Iris pigment epithelial cell (primary cell): ENCODE data around the gene ASIC3.
"Not testable (repeated sequence)": the region's sequence is repeated elsewhere in the genome, so short reads cannot be mapped to it uniquely, and the experiment has no call there.

Experiments
- DNase-seq: peaks from one replicate; pipeline ENCODE4 v3.0.0-alpha.2; 2011; ENCODE audit warnings: low read depth

Gene ASIC3

DNA sequence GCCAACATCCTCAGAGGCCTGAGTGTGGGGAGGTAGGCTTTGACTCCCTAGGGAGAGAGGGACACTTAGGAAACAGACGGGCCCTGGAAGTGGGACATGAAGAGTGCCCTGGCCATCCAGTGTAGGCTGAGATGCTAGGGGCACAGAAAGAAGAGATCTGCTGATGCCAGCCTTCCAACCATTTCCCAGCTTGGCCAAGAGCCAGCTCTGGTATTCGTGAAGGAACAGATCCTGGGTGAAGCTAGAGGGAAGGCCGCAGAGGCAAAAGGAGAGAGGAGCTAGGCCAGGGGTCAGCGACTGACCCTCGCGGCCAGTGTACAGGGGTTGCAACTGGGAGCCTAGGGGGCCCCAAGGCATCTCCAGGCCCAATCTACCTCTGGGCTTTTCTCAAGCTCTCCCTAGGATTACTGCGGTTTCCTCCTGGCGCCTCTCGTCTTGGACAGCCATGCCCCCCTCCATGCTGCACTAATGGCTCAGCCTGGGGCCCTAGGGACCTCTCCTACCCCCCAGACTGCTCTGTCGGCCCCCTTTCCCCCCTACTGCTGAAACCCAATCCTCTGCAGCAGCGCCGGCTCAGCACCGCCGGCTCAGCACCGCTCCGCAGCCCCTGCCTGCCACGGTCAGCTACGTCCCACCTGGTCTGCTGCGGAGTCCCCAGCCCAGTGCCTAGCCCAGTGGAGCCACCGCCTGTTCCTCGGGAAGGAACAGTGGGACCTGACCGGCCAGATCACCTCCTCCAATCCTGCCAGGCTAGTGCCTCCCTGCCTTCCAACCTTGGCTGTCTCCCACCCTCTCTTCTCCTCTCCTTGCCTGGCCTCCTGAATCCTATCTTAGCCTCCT, at the start of gene ASIC3:
TSS of gene ASIC3 (plus strand) at position 556 of the 840 bp plus-strand sequence. CDS start 355 bp downstream, outside the sequence.
- no peak for DNase-seq

DNA sequence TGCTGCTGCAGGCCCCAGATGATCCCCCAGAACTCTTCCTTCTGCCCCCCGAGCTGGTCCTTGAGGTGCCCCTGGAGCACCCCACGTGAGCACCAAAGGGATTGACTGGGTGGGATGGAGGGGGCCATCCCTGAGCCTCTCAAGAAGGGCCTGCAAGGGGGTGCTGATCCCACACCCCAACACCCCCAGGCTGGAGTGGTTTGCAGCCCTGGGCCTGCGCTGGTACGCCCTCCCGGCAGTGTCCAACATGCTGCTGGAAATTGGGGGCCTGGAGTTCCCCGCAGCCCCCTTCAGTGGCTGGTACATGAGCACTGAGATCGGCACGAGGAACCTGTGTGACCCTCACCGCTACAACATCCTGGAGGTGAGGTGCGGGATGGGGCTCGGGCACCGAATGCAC, 49.3 kb upstream of the ASIC3 start:
- DNase-seq, result no peak

DNA sequence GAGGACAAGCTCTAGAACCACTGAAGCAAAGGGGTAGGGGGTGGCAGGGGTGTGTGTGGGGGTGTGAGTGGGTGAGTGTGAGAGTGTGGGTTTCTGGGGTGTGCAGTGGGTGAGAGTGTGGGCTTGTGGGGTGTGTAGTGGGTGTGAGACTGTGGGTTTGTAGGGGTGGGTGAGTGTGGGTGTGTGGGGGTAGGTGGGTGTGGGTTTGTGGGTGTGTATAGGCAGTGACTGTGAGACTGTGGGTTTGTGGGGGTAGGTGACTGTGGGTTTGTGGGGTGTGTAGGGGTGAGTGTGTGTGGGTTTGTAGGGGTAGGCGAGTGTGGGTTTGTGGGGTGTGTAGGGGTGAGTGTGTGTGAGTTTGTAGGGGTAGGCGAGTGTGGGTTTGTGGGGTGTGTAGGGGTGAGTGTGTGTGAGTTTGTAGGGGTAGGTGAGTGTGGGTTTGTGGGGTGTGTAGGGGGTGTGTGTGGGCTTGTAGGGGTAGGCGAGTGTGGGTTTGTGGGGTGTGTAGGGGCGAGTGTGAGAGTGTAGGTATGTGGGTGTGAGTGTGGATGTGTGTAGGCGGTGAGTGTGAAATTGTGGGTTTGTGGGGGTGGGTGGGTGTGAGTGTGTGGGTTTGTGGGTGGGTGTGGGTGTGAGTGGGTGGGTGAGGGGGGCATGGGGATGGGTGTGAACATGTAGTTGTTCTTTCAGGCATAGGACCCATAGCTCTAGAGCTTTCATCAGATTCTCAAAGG, 48.7 kb upstream of the ASIC3 start:
- DNase-seq, result no peak

- DNase-seq, result no peak
Measured at GRCh38 chr7:151000897-151001495, 47.3 kb upstream of the ASIC3 start.

DNA sequence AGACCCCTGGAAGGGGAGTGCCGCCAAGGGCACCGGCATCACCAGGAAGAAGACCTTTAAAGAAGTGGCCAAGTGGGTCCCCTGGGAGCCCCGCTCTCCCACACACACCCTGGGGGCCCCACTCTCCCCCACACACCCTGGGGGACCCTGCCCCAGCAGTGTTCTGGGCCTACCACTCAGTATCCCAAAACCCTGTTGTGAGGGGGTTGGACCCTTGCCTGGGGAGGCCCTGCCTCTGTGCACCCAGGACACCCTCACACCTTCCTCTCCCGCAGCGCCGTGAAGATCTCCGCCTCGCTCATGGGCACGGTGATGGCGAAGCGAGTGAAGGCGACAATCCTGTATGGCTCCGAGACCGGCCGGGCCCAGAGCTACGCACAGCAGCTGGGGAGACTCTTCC, 46.8 kb upstream of the ASIC3 start:
- DNase-seq, result no peak

- no peak for DNase-seq
Measured at GRCh38 chr7:151003572-151003971, 44.8 kb upstream of the ASIC3 start.

- no peak for DNase-seq
Measured at GRCh38 chr7:151005566-151005965, 42.8 kb upstream of the ASIC3 start.

DNA sequence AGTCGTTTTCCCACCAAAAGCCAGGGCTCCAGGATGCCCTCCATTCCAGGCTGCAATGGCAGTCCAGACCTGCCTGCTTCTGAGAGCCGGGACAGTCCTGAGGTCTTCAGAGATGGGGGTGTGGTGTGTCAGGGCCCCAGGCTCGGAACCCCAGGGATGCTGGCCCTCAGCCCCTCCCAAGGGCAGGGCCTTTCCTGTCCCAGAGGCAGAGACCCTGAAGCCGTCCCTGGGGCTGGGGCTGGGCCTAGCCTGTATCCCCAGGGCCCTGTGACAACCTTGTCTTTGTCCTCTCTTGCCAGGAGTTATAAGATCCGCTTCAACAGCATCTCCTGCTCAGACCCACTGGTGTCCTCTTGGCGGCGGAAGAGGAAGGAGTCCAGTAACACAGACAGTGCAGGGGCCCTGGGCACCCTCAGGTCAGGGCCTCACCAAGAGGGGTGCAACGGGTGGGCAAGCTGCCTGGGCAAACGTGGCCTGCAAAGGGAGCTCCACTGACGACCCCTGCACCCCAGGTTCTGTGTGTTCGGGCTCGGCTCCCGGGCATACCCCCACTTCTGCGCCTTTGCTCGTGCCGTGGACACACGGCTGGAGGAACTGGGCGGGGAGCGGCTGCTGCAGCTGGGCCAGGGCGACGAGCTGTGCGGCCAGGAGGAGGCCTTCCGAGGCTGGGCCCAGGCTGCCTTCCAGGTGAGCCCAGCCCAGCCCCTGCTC, 41.6 kb upstream of the ASIC3 start:
- no peak for DNase-seq

DNA sequence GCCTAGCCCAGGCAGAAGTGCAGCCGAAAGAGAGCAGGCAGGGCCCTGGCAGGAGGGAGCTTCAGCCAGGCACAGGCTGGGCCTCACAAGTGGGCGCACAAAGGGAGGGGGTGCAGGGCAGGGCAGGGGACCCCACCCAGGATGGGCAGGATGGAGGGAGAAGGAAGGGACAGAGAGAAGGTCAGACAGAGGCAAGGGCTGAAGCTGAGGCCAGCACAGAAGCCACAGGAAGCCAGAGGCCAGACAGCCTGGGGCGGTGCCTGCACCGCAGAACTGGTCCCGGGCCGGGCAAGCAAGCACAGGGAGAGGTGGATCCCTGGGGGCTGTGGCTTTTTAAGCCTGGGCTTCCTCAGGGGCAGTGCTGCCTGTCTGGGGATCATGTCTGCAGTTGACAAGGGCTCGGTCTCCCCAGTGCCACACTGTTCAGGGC, 40.8 kb upstream of the ASIC3 start:
- DNase-seq, result no peak

DNA sequence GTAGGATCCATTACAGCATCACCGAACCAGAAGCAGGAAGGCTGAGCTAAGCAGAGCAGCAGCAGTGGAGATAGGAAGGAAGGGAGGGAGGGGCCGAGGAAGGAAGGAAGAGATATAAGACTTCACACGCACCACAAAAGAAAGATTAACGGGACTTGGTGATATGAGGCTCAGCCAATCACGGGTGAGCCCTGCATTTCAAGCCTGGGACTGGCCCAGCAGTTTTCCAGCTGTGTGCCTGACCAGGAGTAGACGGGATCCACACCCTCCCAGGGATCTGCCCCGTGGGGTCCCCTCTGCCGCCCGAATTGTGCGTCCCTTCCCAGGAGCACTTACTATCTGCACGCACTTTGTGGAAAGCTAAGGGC, 40.2 kb upstream of the ASIC3 start:
- DNase-seq, result no peak

DNA sequence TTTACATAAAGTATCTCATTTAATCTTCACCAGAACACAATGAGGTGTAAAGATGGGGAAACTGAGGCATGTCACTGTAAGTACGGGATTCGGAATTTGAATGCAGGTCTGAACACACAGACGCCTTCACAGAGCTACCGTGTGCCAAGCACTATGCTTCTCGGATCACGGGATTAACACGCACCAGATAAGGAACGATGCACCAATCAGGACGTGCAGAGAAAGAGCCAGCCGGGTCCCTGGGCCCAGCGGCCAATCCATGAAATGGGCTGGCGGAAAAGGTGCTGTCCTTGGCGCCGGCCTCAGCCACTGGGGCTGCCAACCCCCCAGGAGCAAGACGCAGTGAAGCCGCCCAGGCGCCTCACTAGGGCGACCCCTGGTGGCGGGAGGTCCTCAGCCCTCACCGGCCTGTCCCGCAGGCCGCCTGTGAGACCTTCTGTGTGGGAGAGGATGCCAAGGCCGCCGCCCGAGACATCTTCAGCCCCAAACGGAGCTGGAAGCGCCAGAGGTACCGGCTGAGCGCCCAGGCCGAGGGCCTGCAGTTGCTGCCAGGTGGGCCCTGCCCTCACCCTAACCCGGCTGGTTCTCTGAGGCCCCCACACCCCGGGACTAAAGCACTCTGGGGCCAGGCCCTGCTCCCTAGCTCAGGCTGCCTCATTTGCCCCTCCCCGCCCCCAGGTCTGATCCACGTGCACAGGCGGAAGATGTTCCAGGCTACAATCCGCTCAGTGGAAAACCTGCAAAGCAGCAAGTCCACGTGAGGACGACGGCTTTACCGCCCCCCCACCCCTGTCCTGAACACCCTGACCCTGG, 39.6 kb upstream of the ASIC3 start:
- DNase-seq, result no peak

DNA sequence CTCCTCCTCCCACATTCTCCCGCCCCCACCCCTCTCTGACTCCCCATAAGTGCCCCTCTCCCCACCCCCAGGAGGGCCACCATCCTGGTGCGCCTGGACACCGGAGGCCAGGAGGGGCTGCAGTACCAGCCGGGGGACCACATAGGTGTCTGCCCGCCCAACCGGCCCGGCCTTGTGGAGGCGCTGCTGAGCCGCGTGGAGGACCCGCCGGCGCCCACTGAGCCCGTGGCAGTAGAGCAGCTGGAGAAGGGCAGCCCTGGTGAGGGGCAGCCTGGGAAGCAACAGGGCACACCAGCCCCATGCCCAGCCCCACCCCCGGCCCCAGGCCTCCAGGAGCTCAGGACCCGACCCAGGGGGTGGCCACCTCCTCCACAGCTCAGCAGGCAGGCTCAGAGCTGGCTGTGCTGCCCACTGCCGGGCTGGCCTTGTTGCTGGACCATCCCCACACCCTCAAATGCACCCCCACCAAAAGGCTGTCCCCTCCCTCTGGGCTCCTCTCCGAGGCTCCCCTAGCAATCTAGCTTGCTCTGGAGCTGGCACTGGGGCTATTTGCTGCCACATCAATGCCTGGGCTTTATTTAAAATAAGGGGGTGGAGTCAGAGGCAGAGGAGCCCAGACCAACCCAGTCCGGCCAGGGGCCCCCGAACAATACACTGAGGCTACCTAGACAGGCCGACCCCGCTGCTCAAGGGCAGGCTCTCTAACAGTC, 38.8 kb upstream of the ASIC3 start:
- DNase-seq, result no peak

- no peak for DNase-seq
Measured at GRCh38 chr7:151010037-151010306, 38.4 kb upstream of the ASIC3 start.

DNA sequence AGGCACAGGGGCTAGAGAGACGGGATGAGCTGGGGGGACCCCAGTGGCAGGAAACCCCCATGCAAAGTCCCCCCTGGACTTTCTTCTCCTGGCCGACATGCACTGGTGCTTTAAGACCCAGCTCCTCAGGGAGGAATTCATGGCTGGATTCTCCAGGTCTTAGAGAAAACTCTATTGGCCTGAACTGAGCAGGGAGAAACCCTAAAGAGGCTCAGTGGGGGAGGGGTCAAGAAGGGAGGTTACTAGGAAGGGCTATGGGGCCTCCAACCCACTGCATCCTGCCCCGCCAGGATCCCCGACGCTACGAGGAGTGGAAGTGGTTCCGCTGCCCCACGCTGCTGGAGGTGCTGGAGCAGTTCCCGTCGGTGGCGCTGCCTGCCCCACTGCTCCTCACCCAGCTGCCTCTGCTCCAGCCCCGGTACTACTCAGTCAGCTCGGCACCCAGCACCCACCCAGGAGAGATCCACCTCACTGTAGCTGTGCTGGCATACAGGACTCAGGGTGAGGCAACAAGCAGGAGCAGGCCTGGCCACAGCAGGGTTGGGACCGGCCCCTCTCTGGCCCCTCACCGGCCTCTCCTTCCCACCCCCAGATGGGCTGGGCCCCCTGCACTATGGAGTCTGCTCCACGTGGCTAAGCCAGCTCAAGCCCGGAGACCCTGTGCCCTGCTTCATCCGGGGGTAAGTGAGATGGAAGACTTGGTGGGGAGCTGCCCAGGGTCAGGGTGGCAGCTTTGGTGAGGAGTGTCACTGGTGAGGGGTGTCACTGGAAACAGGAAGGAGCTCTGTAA, 37.8 kb upstream of the ASIC3 start:
- no peak for DNase-seq

- DNase-seq, result no peak
Measured at GRCh38 chr7:151011097-151011409, 37.3 kb upstream of the ASIC3 start.

DNA sequence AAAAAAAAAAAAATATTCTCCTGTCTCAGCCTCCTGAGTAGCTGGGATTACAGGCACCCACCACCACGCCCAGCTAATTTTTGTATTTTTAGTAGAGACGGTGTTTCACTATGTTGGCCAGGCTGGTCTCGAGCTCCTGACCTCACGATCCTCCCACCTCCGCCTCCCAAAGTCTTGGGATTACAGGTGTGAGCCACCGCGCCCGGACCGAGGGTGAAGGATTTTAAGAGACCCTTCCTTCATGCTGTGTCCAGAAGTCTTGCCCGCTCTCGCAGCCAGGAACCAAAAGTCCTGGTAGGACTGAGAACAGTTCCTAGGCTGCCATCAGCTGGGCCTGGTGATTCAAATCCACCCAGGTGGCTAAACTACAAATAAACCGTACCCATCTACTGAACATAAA, 36.7 kb upstream of the ASIC3 start:
- DNase-seq, result not testable (repeated sequence)

DNA sequence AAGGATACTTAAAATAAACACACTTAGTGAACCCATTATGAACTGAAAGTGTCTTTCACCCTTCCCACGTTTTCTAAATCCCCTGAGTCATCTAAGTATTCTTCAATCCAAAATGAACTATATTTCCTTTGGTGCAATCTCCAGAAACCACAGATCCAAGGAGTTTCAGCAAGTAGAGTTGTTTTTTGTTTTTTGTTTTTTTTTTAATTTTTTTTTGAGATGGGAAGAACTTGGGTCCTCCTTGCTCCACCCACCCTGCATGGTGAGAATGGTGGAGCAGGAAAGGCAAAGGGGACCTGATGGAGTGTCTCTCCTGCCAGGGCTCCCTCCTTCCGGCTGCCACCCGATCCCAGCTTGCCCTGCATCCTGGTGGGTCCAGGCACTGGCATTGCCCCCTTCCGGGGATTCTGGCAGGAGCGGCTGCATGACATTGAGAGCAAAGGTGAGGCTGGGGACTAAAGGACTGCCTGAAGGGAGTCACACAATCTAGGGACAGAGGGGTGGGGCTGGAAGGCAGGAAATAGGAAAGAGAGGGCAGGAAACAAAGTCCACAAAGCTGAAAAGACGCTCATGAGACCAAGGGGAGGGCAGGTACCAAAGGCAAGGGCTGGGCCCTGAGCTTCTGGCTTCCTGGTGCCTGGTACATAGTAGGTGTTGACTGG, 36.2 kb upstream of the ASIC3 start:
- no peak for DNase-seq

GRCh38 chr7:151012911-151013347, 35.4 kb upstream of the ASIC3 start:
- no peak for DNase-seq

DNA sequence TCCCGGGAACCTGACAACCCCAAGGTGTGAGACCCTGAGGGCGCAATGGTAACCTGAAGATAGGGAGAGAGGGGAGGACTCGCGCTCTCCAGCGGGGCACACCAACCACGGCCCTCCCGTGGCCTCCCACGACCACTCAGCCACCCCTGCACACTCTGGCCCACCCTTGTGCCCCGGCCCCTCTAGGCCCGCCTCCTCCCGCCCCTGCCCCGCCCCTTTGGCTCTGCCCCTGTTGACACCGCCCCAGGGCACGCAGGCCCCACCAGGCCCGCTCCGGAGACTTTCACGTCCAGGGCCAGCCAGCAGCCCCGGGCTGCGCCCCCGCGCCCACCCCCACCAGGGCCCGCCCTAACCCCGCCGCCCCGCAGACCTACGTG, 35.0 kb upstream of the ASIC3 start:
- no peak for DNase-seq
